Suprapubic skin (tissue), 3 donors: ENCODE measurements around the gene FOXM1.

Experiments
- CTCF ChIP-seq, 2 donors: fragments of 200-600 bp in 1 of 2; fragments of 450-650 bp in 1 of 2; sonication (generic) in 1 of 2; IDR thresholded peaks; one replicate each; pipeline ENCODE4 v1.5.1; 2016 to 2019; ENCODE audit warnings: antibody characterized with exemption in 2 of 2, mild to moderate bottlenecking in 1 of 2, moderate library complexity in 1 of 2
- EP300 ChIP-seq: sonication (generic); formaldehyde crosslinking; IDR thresholded peaks from one replicate; pipeline ENCODE4 v1.6.1; 2017; ENCODE audit warnings: antibody characterized with exemption
- POLR2A ChIP-seq, 2 donors: fragments of 450-650 bp; IDR thresholded peaks; one replicate each; pipeline ENCODE4 v1.6.1; 2017; ENCODE audit warnings: antibody characterized with exemption in 2 of 2, mild to moderate bottlenecking in 2 of 2, moderate library complexity in 2 of 2

- TF ChIP-seq CTCF (IDR thresholded peaks at IDR 0.05) (no peak), EP300 (no peak), POLR2A (IDR thresholded peaks at IDR 0.05) (no peak)
Measured at GRCh38 chr12:2862876-2863275, 14.1 kb downstream of the FOXM1 start.
